ENCODE results near the gene LYRM4. TPM values are rescaled to one million over a fixed set of nuclear protein-coding genes. Genes with fewer than 3 reads are reported as not detected.

The LYRM4 gene
- total and polyA plus RNA-seq, 9 of the 15 experiments (the other 6 are each of a cell fraction or from before 2014, with no cell fraction given): 24.2 to 69.4 (median 41.8) TPM

- 54% methylated on average over 5 of the region's 5 CpGs for WGBS (ENCODE audit: insufficient coverage, low coverage, missing lambda C conversion rate)
- no peaks in the 10 kb centered on the region for H3K27me3 ChIP-seq (ENCODE audit: control insufficient read depth in 2 of 2, insufficient read depth in 2 of 2, low read length in 2 of 2)
- POLR2A ChIA-PET: interaction anchor here (1.1 kb wide), 2 partner anchors 13 to 34 kb away, joined by 3 to 7 read pairs; no protein-coding TSS in a partner anchor
- peaks cover 0 to under 1% of the 10 kb centered on the region in 2 experiments; a peak in 1 of 5 replicates for H3K4me1 ChIP-seq (replicated peaks in 1 of 2; ENCODE audit: control insufficient read depth in 2 of 2, insufficient read depth in 2 of 2, low read length in 2 of 2)
- intact Hi-C loops (cut with micrococcal nuclease) (no loop called here), in situ Hi-C loops (cut with MboI) (no loop called here)
- H3K4me2 ChIP-seq (ENCODE audit: insufficient read depth, low read length): no peak overlapping the region
- FAIRE-seq (no peak), ATAC-seq (no peak), DNase-seq (ENCODE audit: extremely low read depth in 1 of 4, low spot score in 3 of 4) (no peak)
- no peaks in the 10 kb centered on the region for H4K20me1 ChIP-seq (replicated peaks; ENCODE audit: control insufficient read depth, insufficient read depth, low read length)
- BruUV-seq (replicated peaks): no TSS peak
- H3K27ac ChIP-seq (ENCODE audit: extremely low read depth, low read depth, low read length): no peak overlapping the region
- no peaks in the 10 kb centered on the region for H3K36me3 ChIP-seq (ENCODE audit: control insufficient read depth, insufficient read depth, low read length)
- no peaks in the 10 kb centered on the region for H3K9me1 ChIP-seq (ENCODE audit: control insufficient read depth, insufficient read depth, low read length)
- CTCF ChIA-PET (ENCODE audit: low intra/inter-chr PET ratio): no interaction called here
- H3K4me3 ChIP-seq: no peak overlapping the region
- H3K9me3 ChIP-seq (replicated peaks; ENCODE audit: control insufficient read depth, insufficient read depth, low read depth, low read length): no peaks in the 10 kb centered on the region
- H2AFZ ChIP-seq (ENCODE audit: low read depth, low read length): no peak overlapping the region
- no peaks in the 10 kb centered on the region for H3K79me2 ChIP-seq (ENCODE audit: control insufficient read depth, insufficient read depth, low read length)
- H3K9ac ChIP-seq (ENCODE audit: insufficient read depth in 1 of 2, low read depth in 2 of 2, low read length in 2 of 2): no peak overlapping the region
- TF ChIP-seq USF1 (CRISPR knock-in tag; IDR thresholded peaks at IDR 0.05) (no peak), RERE (CRISPR knock-in tag; IDR thresholded peaks at IDR 0.05; ENCODE audit: borderline replicate concordance) (no peak), GTF2F1 (IDR thresholded peaks at IDR 0.05; ENCODE audit: low read depth, low read length) (no peak), TCF7L2 (IDR thresholded peaks at IDR 0.05; ENCODE audit: low read depth, low read length) (no peak), ZNF79 (CRISPR knock-in tag; IDR thresholded peaks at IDR 0.05; ENCODE audit: low read depth) (no peak), POLR2AphosphoS2 (IDR thresholded peaks at IDR 0.05; ENCODE audit: low read length) (no peak), ZBTB8A (IDR thresholded peaks at IDR 0.05; ENCODE audit: partially characterized antibody) (no peak), TAF15 (IDR thresholded peaks at IDR 0.05; ENCODE audit: low read depth, low read length) (no peak), HEY1 (CRISPR knock-in tag; IDR thresholded peaks at IDR 0.05; ENCODE audit: borderline replicate concordance) (no peak), TFE3 (CRISPR knock-in tag; IDR thresholded peaks at IDR 0.05) (no peak), CREBBP (IDR thresholded peaks at IDR 0.05; ENCODE audit: low read depth, low read length) (no peak), NKRF (IDR thresholded peaks at IDR 0.05; ENCODE audit: borderline replicate concordance) (no peak), TRIM24 (IDR thresholded peaks at IDR 0.05) (no peak)
These were observed 104.1 kb downstream of the LYRM4 start for GRCh38 chr6:5156627-5157026.

Data from K562 (cell line).